ENCODE measurements around the gene NDUFV1.

The NDUFV1 gene

DNA sequence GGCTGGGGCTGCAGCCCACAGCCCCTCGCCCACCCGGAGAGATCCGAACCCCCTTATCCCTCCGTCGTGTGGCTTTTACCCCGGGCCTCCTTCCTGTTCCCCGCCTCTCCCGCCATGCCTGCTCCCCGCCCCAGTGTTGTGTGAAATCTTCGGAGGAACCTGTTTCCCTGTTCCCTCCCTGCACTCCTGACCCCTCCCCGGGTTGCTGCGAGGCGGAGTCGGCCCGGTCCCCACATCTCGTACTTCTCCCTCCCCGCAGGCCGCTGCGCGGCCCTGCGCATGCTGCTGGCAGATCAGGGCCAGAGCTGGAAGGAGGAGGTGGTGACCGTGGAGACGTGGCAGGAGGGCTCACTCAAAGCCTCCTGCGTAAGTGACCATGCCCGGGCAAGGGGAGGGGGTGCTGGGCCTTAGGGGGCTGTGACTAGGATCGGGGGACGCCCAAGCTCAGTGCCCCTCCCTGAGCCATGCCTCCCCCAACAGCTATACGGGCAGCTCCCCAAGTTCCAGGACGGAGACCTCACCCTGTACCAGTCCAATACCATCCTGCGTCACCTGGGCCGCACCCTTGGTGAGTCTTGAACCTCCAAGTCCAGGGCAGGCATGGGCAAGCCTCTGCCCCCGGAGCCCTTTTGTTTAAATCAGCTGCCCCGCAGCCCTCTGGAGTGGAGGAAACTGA is 22.4 kb upstream of the NDUFV1 start:
- H3K9ac ChIP-seq (ENCODE audit: low read length): peak overlapping the region; percentile 86
- H2AK5ac ChIP-seq (ENCODE audit: low read length): no peak overlapping the region
- H3K27ac ChIP-seq (ENCODE audit: low read depth, low read length): peak overlapping the region; percentile 55
- H3K36me3 ChIP-seq (ENCODE audit: control insufficient read depth, insufficient read depth, low read length): peaks cover 11% of the 10 kb centered on the region
- peaks cover 12% of the 10 kb centered on the region for H3K79me1 ChIP-seq (ENCODE audit: low read length)
- H4K8ac ChIP-seq (ENCODE audit: low read depth, low read length): no peak overlapping the region
- H3K79me2 ChIP-seq (ENCODE audit: control insufficient read depth, insufficient read depth, low read length): peaks cover 24% of the 10 kb centered on the region
- no CpG with 5 or more reads among the region's 33 CpGs for WGBS (ENCODE audit: extremely low coverage, insufficient coverage, low lambda C conversion rate)
- H3K23ac ChIP-seq (ENCODE audit: low read length): no peak overlapping the region
- H3K4me1 ChIP-seq (ENCODE audit: control insufficient read depth, low read depth, low read length): peaks cover 8% of the 10 kb centered on the region
- H2BK120ac ChIP-seq (ENCODE audit: low read depth, low read length): no peak overlapping the region
- H3K27me3 ChIP-seq (ENCODE audit: insufficient read depth, low read length, poor library complexity): no peaks in the 10 kb centered on the region
- DNase-seq: peak; percentile 69
- H3K4me2 ChIP-seq (ENCODE audit: low read length): peak overlapping the region; percentile 49
- H4K5ac ChIP-seq (ENCODE audit: low read length): no peak overlapping the region
- H3K4me3 ChIP-seq (ENCODE audit: low read length): peak overlapping the region; percentile 79
- peak overlapping the region; percentile 88 for H3K56ac ChIP-seq (ENCODE audit: low read length)
- peak overlapping the region; percentile 98 for H3K18ac ChIP-seq (ENCODE audit: low read length)
- peak overlapping the region; percentile 12 for H2BK5ac ChIP-seq (ENCODE audit: low read length)
- H3K4ac ChIP-seq (ENCODE audit: low read depth, low read length): peak overlapping the region; percentile 99
- no peak overlapping the region for H2BK15ac ChIP-seq (replicated peaks; ENCODE audit: low read depth)

DNA sequence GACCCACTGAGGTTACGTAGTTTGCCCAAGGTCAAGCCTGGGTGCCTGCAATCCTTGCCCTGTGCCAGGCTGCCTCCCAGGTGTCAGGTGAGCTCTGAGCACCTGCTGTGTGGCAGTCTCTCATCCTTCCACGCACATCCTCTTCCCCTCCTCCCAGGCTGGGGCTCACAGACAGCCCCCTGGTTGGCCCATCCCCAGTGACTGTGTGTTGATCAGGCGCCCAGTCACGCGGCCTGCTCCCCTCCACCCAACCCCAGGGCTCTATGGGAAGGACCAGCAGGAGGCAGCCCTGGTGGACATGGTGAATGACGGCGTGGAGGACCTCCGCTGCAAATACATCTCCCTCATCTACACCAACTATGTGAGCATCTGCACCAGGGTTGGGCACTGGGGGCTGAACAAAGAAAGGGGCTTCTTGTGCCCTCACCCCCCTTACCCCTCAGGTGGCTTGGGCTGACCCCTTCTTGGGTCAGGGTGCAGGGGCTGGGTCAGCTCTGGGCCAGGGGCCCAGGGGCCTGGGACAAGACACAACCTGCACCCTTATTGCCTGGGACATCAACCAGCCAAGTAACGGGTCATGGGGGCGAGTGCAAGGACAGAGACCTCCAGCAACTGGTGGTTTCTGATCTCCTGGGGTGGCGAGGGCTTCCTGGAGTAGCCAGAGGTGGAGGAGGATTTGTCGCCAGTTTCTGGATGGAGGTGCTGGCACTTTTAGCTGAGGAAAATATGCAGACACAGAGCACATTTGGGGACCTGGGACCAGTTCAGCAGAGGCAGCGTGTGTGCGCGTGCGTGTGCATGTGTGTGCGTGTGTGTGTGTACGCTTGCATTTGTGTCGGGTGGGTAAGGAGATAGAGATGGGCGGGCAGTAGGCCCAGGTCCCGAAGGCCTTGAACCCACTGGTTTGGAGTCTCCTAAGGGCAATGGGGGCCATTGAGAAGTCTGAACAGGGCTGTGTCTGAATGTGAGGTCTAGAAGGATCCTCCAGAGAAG is 21.6 kb upstream of the NDUFV1 start:
- no peak overlapping the region for H3K23ac ChIP-seq (ENCODE audit: low read length)
- H2AK5ac ChIP-seq (ENCODE audit: low read length): no peak overlapping the region
- H4K8ac ChIP-seq (ENCODE audit: low read depth, low read length): no peak overlapping the region
- H3K79me2 ChIP-seq (ENCODE audit: control insufficient read depth, insufficient read depth, low read length): peaks cover 24% of the 10 kb centered on the region
- peak overlapping the region; percentile 79 for H3K4me3 ChIP-seq (ENCODE audit: low read length)
- peak overlapping the region; percentile 49 for H3K4me2 ChIP-seq (ENCODE audit: low read length)
- peak overlapping the region; percentile 86 for H3K9ac ChIP-seq (ENCODE audit: low read length)
- no peak overlapping the region for H2BK5ac ChIP-seq (ENCODE audit: low read length)
- peaks cover 8% of the 10 kb centered on the region for H3K4me1 ChIP-seq (ENCODE audit: control insufficient read depth, low read depth, low read length)
- H3K4ac ChIP-seq (ENCODE audit: low read depth, low read length): no peak overlapping the region
- no peak overlapping the region for H3K27ac ChIP-seq (ENCODE audit: low read depth, low read length)
- H3K79me1 ChIP-seq (ENCODE audit: low read length): peaks cover 12% of the 10 kb centered on the region
- H2BK120ac ChIP-seq (ENCODE audit: low read depth, low read length): no peak overlapping the region
- H4K5ac ChIP-seq (ENCODE audit: low read length): no peak overlapping the region
- peaks cover 11% of the 10 kb centered on the region for H3K36me3 ChIP-seq (ENCODE audit: control insufficient read depth, insufficient read depth, low read length)
- peak overlapping the region; percentile 88 for H3K56ac ChIP-seq (ENCODE audit: low read length)
- H3K27me3 ChIP-seq (ENCODE audit: insufficient read depth, low read length, poor library complexity): no peaks in the 10 kb centered on the region
- no CpG with 5 or more reads among the region's 21 CpGs for WGBS (ENCODE audit: extremely low coverage, insufficient coverage, low lambda C conversion rate)
- H2BK15ac ChIP-seq (replicated peaks; ENCODE audit: low read depth): no peak overlapping the region
- H3K18ac ChIP-seq (ENCODE audit: low read length): no peak overlapping the region
- peak; percentile 40 for DNase-seq

DNA sequence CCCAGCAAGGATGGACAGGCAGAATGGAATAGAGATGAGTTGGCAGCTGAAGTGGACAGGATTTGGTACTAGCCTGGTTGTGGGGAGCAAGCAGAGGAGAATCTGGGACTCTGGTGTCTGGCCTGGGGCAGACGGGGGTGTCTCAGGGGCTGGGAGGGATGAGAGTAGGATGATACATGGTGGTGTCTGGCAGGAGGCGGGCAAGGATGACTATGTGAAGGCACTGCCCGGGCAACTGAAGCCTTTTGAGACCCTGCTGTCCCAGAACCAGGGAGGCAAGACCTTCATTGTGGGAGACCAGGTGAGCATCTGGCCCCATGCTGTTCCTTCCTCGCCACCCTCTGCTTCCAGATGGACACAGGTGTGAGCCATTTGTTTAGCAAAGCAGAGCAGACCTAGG is 20.8 kb upstream of the NDUFV1 start:
- Histone ChIP-seq H3K27me3 (ENCODE audit: insufficient read depth, low read length, poor library complexity) (no peaks in the 10 kb centered on the region), H3K79me2 (ENCODE audit: control insufficient read depth, insufficient read depth, low read length) (peaks cover 24% of the 10 kb centered on the region), H3K79me1 (ENCODE audit: low read length) (peaks cover 12% of the 10 kb centered on the region), H3K4me1 (ENCODE audit: control insufficient read depth, low read depth, low read length) (peaks cover 8% of the 10 kb centered on the region), H2AK5ac (ENCODE audit: low read length) (no peak overlapping the region), H3K27ac (ENCODE audit: low read depth, low read length) (no peak overlapping the region), H2BK120ac (ENCODE audit: low read depth, low read length) (no peak overlapping the region), H3K9ac (ENCODE audit: low read length) (no peak overlapping the region), H3K18ac (ENCODE audit: low read length) (no peak overlapping the region), H2BK15ac (replicated peaks; ENCODE audit: low read depth) (no peak overlapping the region), H3K36me3 (ENCODE audit: control insufficient read depth, insufficient read depth, low read length) (peaks cover 11% of the 10 kb centered on the region), H3K4me3 (ENCODE audit: low read length) (no peak overlapping the region), H4K5ac (ENCODE audit: low read length) (no peak overlapping the region), H3K4me2 (ENCODE audit: low read length) (no peak overlapping the region), H3K4ac (ENCODE audit: low read depth, low read length) (no peak overlapping the region), H4K8ac (ENCODE audit: low read depth, low read length) (no peak overlapping the region), H3K23ac (ENCODE audit: low read length) (no peak overlapping the region), H3K56ac (ENCODE audit: low read length) (no peak overlapping the region), H2BK5ac (ENCODE audit: low read length) (no peak overlapping the region)
- no peak for DNase-seq
- WGBS (ENCODE audit: extremely low coverage, insufficient coverage, low lambda C conversion rate): no CpG with 5 or more reads among the region's 4 CpGs

DNA sequence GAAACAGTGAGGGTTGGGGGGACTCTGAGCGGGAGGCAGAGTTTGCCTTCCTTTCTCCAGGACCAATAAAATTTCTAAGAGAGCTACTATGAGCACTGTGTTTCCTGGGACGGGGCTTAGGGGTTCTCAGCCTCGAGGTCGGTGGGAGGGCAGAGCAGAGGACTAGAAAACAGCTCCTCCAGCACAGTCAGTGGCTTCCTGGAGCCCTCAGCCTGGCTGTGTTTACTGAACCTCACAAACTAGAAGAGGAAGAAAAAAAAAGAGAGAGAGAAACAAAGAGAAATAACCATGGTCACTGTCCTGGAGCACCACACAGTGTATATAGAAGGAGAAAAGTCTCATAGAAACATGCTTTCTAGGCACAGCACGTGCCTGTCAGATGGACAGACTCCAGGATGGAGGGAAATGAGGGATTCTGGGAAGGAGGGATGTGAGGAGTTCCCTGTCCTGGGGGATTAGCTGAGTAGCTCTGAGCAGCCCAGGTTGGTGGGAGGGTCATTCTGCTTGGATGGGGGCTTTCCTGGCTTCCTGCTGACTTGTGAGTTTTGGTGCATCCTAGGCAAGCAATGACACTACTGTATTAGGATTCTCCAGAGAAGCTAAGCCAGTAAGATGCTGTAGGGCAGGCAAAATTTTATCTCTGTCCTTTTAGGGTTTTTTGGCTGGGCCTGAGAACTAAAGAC is 20.0 kb upstream of the NDUFV1 start:
- Histone ChIP-seq H3K79me2 (ENCODE audit: control insufficient read depth, insufficient read depth, low read length) (peaks cover 24% of the 10 kb centered on the region), H3K23ac (ENCODE audit: low read length) (no peak overlapping the region), H3K18ac (ENCODE audit: low read length) (no peak overlapping the region), H2BK5ac (ENCODE audit: low read length) (no peak overlapping the region), H3K56ac (ENCODE audit: low read length) (no peak overlapping the region), H2BK15ac (replicated peaks; ENCODE audit: low read depth) (no peak overlapping the region), H3K79me1 (ENCODE audit: low read length) (peaks cover 12% of the 10 kb centered on the region), H3K36me3 (ENCODE audit: control insufficient read depth, insufficient read depth, low read length) (peaks cover 11% of the 10 kb centered on the region), H2BK120ac (ENCODE audit: low read depth, low read length) (no peak overlapping the region), H4K8ac (ENCODE audit: low read depth, low read length) (no peak overlapping the region), H3K4me2 (ENCODE audit: low read length) (no peak overlapping the region), H3K4ac (ENCODE audit: low read depth, low read length) (no peak overlapping the region), H4K5ac (ENCODE audit: low read length) (no peak overlapping the region), H3K9ac (ENCODE audit: low read length) (no peak overlapping the region), H3K27me3 (ENCODE audit: insufficient read depth, low read length, poor library complexity) (no peaks in the 10 kb centered on the region), H2AK5ac (ENCODE audit: low read length) (no peak overlapping the region), H3K27ac (ENCODE audit: low read depth, low read length) (no peak overlapping the region), H3K4me3 (ENCODE audit: low read length) (no peak overlapping the region), H3K4me1 (ENCODE audit: control insufficient read depth, low read depth, low read length) (peaks cover 8% of the 10 kb centered on the region)
- no CpG with 5 or more reads among the region's 5 CpGs for WGBS (ENCODE audit: extremely low coverage, insufficient coverage, low lambda C conversion rate)
- DNase-seq: no peak

DNA sequence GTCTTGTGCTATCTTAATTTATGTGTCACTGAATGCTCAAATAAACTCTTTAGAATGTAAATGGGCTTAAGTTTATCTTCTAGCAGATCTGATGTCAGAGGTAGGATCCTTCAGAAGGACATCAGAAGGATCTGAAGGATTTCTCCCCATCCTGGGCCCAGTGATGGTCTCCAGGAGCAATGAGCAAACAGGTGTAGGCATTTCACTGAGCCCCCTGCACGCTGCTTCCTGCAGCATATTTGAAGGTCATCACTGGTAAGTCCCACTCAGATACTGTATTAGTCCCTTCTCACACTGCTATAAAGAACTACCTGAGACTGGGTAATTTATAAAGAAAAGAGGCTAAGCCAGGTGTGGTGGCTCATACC is 18.6 kb upstream of the NDUFV1 start:
- Histone ChIP-seq H3K79me1 (ENCODE audit: low read length) (peaks cover 12% of the 10 kb centered on the region), H3K23ac (ENCODE audit: low read length) (no peak overlapping the region), H3K9ac (ENCODE audit: low read length) (no peak overlapping the region), H3K18ac (ENCODE audit: low read length) (no peak overlapping the region), H4K5ac (ENCODE audit: low read length) (no peak overlapping the region), H2BK120ac (ENCODE audit: low read depth, low read length) (no peak overlapping the region), H3K56ac (ENCODE audit: low read length) (no peak overlapping the region), H3K4me1 (ENCODE audit: control insufficient read depth, low read depth, low read length) (peaks cover 3% of the 10 kb centered on the region), H3K27ac (ENCODE audit: low read depth, low read length) (no peak overlapping the region), H3K27me3 (ENCODE audit: insufficient read depth, low read length, poor library complexity) (no peaks in the 10 kb centered on the region), H2BK5ac (ENCODE audit: low read length) (no peak overlapping the region), H2BK15ac (replicated peaks; ENCODE audit: low read depth) (no peak overlapping the region), H3K4ac (ENCODE audit: low read depth, low read length) (no peak overlapping the region), H3K4me2 (ENCODE audit: low read length) (no peak overlapping the region), H2AK5ac (ENCODE audit: low read length) (no peak overlapping the region), H3K79me2 (ENCODE audit: control insufficient read depth, insufficient read depth, low read length) (peaks cover 24% of the 10 kb centered on the region), H4K8ac (ENCODE audit: low read depth, low read length) (no peak overlapping the region), H3K4me3 (ENCODE audit: low read length) (no peak overlapping the region), H3K36me3 (ENCODE audit: control insufficient read depth, insufficient read depth, low read length) (peaks cover 11% of the 10 kb centered on the region)
- no peak for DNase-seq
- no CpG with 5 or more reads among the region's 1 CpG for WGBS (ENCODE audit: extremely low coverage, insufficient coverage, low lambda C conversion rate)
